ENCODE results near the gene DHTKD1. TPM values are rescaled to one million over a fixed set of nuclear protein-coding genes. Genes with fewer than 3 reads are reported as not detected.
"Not testable (repeated sequence)": the region's sequence is repeated elsewhere in the genome, so short reads cannot be mapped to it uniquely, and the experiment has no call there.

The DHTKD1 gene
- total RNA-seq, 3 donors from 2014 or later, result 22.3 to 35.7 (median 31.9) TPM

DNA sequence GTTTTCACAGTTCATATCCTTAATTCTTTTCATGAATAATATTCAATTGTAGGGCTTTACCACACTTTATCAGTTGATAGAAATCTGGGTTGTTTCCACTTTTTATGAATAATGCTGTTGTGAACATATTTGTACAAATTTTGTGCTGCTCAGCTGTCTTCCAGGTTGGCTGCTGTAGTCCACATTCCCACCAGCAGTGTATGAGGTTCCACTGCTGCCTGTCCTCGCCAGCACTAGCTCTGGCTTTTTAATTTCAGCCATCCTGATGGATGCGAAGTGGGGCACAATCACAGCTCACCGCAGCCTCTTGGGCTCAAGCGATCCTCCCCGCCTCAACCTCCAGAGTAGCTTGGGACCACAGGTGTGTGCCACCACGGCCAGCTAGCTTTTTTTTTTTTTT lies 94.2 kb downstream of the DHTKD1 start:
- no peaks in the 10 kb centered on the region for H3K4me1 ChIP-seq
- no peaks in the 10 kb centered on the region for H3K27me3 ChIP-seq
- no peak overlapping the region for H3K27ac ChIP-seq
- TF ChIP-seq, protein P1, sequence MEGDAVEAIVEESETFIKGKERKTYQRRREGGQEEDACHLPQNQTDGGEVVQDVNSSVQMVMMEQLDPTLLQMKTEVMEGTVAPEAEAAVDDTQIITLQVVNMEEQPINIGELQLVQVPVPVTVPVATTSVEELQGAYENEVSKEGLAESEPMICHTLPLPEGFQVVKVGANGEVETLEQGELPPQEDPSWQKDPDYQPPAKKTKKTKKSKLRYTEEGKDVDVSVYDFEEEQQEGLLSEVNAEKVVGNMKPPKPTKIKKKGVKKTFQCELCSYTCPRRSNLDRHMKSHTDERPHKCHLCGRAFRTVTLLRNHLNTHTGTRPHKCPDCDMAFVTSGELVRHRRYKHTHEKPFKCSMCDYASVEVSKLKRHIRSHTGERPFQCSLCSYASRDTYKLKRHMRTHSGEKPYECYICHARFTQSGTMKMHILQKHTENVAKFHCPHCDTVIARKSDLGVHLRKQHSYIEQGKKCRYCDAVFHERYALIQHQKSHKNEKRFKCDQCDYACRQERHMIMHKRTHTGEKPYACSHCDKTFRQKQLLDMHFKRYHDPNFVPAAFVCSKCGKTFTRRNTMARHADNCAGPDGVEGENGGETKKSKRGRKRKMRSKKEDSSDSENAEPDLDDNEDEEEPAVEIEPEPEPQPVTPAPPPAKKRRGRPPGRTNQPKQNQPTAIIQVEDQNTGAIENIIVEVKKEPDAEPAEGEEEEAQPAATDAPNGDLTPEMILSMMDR (IDR thresholded peaks at IDR 0.05), result no peak
- no peaks in the 10 kb centered on the region for H3K36me3 ChIP-seq
- H3K9me3 ChIP-seq, result no peaks in the 10 kb centered on the region
- no peak for DNase-seq (ENCODE audit: low spot score in 2 of 2)
- intact Hi-C loops (cut with DNase I; ENCODE audit: low total_unique reads), result no loop called here
- H3K4me3 ChIP-seq, result no peak overlapping the region

DNA sequence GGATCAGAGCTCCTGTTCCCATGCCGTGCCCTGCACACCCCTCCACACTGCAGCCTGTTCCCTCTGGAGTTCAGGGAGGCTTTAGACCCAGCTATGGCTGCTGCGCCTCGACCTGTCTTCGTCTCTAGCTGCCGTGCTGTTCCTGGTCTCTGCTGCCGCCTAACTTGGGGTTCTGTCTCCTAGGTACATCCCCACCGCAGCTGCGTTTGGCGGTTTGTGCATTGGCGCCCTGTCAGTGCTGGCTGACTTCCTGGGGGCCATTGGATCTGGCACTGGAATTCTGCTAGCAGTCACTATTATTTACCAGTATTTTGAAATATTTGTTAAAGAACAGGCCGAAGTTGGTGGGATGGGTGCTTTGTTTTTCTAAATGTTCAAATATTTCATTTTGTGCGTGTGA lies 95.3 kb downstream of the DHTKD1 start:
- H3K27ac ChIP-seq, result no peak overlapping the region
- no peak overlapping the region for H3K4me3 ChIP-seq
- no peaks in the 10 kb centered on the region for H3K9me3 ChIP-seq
- H3K27me3 ChIP-seq, result no peaks in the 10 kb centered on the region
- no peaks in the 10 kb centered on the region for H3K4me1 ChIP-seq
- no peak for DNase-seq (ENCODE audit: low spot score in 2 of 2)
- intact Hi-C loops (cut with DNase I; ENCODE audit: low total_unique reads), result no loop called here
- no peaks in the 10 kb centered on the region for H3K36me3 ChIP-seq
- no peak for TF ChIP-seq POLR2A (IDR thresholded peaks at IDR 0.05)
- no peak for TF ChIP-seq POLR2AphosphoS5 (IDR thresholded peaks at IDR 0.05)
- TF ChIP-seq, protein P1 (IDR thresholded peaks at IDR 0.05), result no peak

DNA sequence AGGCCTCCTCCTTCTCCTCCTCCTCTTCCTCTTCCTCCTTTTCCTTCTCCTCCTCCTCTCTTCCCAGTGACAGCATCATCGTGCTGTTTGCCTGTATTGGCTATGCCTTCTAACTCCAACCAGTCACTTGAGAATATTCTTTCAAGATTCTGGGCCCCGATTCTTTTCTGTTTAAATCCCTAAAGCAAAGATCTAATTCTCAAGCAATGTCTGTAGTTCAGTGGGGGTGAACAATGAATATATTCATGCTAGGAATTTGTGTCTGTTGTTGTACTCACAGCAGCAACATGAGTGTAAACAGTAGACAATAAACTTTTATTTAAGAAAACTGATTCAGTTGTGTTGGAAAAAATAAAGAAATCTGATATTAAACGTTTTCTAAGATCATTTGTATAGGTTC lies 96.3 kb downstream of the DHTKD1 start:
- H3K4me3 ChIP-seq, result no peak overlapping the region
- no peaks in the 10 kb centered on the region for H3K27me3 ChIP-seq
- no peaks in the 10 kb centered on the region for H3K36me3 ChIP-seq
- no peaks in the 10 kb centered on the region for H3K9me3 ChIP-seq
- H3K27ac ChIP-seq, result no peak overlapping the region
- H3K4me1 ChIP-seq, result no peaks in the 10 kb centered on the region
- intact Hi-C loops (cut with DNase I; ENCODE audit: low total_unique reads), result no loop called here
- no peak for DNase-seq (ENCODE audit: low spot score in 2 of 2)
- TF ChIP-seq, protein P1 (IDR thresholded peaks at IDR 0.05), result no peak
- TF ChIP-seq POLR2A (IDR thresholded peaks at IDR 0.05) (no peak), POLR2AphosphoS5 (IDR thresholded peaks at IDR 0.05) (no peak)

DNA sequence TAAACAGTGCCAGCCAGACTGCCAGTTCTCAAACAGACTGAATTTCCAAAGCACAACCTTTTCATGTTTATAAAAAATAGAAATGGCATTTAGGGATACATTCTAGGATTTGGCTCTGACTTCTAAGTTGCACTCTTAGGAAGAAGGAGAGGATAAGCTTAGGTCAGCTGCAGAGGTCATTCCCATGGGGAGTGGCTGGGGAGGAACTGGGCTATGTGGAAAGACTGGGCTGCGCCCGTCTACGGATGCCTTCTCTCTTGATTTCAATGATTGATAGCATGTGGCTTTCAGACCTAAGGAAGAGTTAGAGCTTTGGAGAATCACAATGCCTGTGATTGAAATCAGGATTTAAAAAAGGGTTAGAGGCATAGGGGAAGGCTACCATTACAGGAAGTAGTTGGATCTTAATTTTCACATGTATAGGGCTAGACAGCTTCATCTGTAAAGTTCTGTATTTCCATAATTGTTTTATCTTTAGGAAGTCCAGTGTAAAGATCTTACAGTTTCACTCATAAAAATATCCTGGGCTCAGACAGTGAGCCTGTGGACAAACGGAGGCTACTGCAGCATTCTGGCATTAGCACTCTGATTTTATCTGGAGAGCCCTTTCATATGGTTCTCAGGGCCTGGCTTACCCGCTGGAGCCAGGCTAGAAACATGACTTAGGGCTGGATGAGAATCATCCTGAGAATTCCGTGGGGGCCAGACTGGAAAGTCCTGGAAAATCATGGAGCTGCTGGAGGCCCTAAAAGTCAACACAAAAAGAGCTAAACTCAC lies 97.4 kb downstream of the DHTKD1 start:
- TF ChIP-seq POLR2A (IDR thresholded peaks at IDR 0.05), result no peak
- TF ChIP-seq, protein P1 (IDR thresholded peaks at IDR 0.05), result no peak
- Histone ChIP-seq H3K27ac (no peak overlapping the region), H3K27me3 (no peaks in the 10 kb centered on the region), H3K9me3 (no peaks in the 10 kb centered on the region), H3K4me3 (no peak overlapping the region), H3K4me1 (no peaks in the 10 kb centered on the region), H3K36me3 (peaks cover 3% of the 10 kb centered on the region)
- intact Hi-C loops (cut with DNase I; ENCODE audit: low total_unique reads), result no loop called here
- DNase-seq (ENCODE audit: low spot score in 2 of 2), result no peak

DNA sequence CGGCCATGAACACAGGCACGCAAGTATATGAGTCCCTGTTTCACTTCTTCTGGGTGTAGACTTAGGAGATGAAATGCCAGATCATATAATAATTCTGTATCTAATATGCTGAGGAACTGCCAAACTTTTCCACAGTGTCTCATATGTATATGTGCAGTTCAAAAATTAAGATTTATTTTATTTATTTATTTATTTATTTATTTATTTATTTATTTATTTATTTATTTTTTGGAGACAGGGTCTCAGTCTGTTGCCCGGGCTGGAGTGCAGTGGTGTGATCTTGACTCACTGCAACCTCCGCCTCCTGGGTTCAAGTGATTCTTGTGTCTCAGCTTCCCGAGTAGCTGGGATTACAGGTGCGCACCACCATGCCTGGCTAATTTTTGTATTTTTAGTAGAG lies 102.8 kb downstream of the DHTKD1 start:
- not testable (repeated sequence) for H3K36me3 ChIP-seq

More for the DNA sequence above, 102.8 kb downstream of the DHTKD1 start:
- intact Hi-C loops (cut with DNase I; ENCODE audit: low total_unique reads); H3K9me3 ChIP-seq; H3K27ac ChIP-seq; H3K4me3 ChIP-seq; H3K27me3 ChIP-seq; H3K4me1 ChIP-seq; DNase-seq (ENCODE audit: low spot score in 2 of 2): not testable (repeated sequence)

Other genes with a start within 250 kb of the DHTKD1 start
- 1 to 10 TPM; 2.9 to 9.5 (median 8.5) TPM for gene PROSER2, start 245.6 kb upstream of the DHTKD1 start, total RNA-seq
- gene UPF2, start 26.1 kb upstream of the DHTKD1 start, total RNA-seq, result 10 to 100 TPM; 22.4 to 32.9 (median 29.2) TPM
- 10 to 100 TPM in 2 of 3 donors, 1 to 10 TPM in 1; 6.2 to 15.7 (median 10.2) TPM for gene SEC61A2, start 60.7 kb downstream of the DHTKD1 start, total RNA-seq
- 10 to 100 TPM; 44.3 to 54.4 (median 49.3) TPM for gene NUDT5, start 126.9 kb downstream of the DHTKD1 start, total RNA-seq
- gene CDC123, start 127.2 kb downstream of the DHTKD1 start, total RNA-seq, result 10 to 100 TPM; 61.6 to 87.5 (median 86.7) TPM

All from breast epithelium (tissue), 4 donors.